HL-60 (cell line): Measurements from ENCODE around the gene OR56A5.

Source experiments
- CTCF ChIP-seq: IDR thresholded peaks from one replicate; pipeline ENCODE4 v1.5.1; 2011; ENCODE audit warnings: low read length, control low read depth, inconsistent platforms; ENCODE audit not compliant: insufficient read depth
- GABPA ChIP-seq: IDR thresholded peaks from 2 replicates; pipeline ENCODE4 v1.6.1; 2012; ENCODE audit warnings: low read depth
- POLR2AphosphoS5 ChIP-seq: IDR thresholded peaks from 2 replicates; pipeline ENCODE4 v1.6.1; 2012; ENCODE audit warnings: low read depth
- REST ChIP-seq: IDR thresholded peaks from 2 replicates; pipeline ENCODE4 v1.6.1; 2012; ENCODE audit warnings: low read depth; ENCODE audit not compliant: insufficient replicate concordance
- SPI1 ChIP-seq: IDR thresholded peaks from 2 replicates; pipeline ENCODE4 v1.6.1; 2012; ENCODE audit warnings: low read depth, mild to moderate bottlenecking, borderline replicate concordance

DNA sequence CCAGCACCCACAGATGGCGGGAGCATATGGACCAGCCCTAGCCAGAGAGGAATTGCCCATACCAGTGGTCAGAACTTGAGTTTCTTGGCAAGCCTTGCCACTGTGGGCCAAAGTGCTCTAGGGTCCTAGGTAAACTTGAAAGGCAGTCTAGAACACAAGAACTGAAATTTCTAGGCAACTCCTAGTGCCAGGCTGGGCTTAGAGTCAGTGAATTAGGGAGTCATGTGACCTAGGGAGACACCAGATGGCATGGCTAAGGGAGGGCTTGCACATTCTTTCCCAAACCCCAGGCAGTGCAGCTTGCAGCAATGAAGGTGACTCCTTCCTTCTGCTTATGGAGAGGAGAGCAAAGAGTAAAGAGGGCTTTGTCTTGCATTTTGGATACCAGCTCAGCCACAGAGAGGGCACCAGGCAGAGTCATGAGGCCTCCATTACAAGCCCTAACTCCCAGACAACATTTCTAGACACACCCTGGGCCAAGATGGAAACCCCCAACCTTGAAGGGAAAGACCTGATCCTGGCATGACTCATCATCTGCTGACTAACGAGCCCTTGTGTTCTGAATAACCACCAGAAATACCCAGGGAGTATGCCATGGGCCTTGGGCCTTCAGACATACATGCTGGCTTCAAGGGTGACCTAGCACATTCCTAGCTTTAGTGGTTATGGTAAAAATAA is 45.4 kb downstream of the OR56A5 start:
- no peak for TF ChIP-seq CTCF
- TF ChIP-seq POLR2AphosphoS5, result no peak
- no peak for TF ChIP-seq REST
- TF ChIP-seq GABPA, result no peak
- TF ChIP-seq SPI1, result no peak
